K562 (cell line): ENCODE data around the gene SNAPC3. TPM values are rescaled to one million over a fixed set of nuclear protein-coding genes. Genes with fewer than 3 reads are reported as not detected.

Source experiments
- ARID3A ChIP-seq: IDR thresholded peaks from 2 replicates; pipeline ENCODE4 v1.6.1; 2012; ENCODE audit warnings: low read depth, low read length, improper control_type of control experiment, borderline replicate concordance
- ATF1 ChIP-seq, 2 experiments: fragments of 450-650 bp in 1 of 2; IDR thresholded peaks; 2 replicates each; pipeline ENCODE4 v1.6.1; 2016; ENCODE audit warnings: missing compliant biosample characterization in 1 of 2, missing genetic modification characterization in 1 of 2
- PHF8 ChIP-seq: fragments of 200-600 bp; sonication (generic); IDR thresholded peaks from 2 replicates; pipeline ENCODE4 v1.6.1; 2012; ENCODE audit warnings: mixed run types, mild to moderate bottlenecking, inconsistent platforms, low read length, moderate library complexity, borderline replicate concordance
- RCOR1 ChIP-seq, 2 experiments: IDR thresholded peaks; 2 replicates each; pipeline ENCODE4 v1.6.1; 2012; ENCODE audit warnings: low read depth in 2 of 2, low read length in 2 of 2, borderline replicate concordance in 1 of 2, improper control_type of control experiment in 1 of 2
- SAP30 ChIP-seq: fragments of 200-600 bp; sonication (generic); IDR thresholded peaks from 2 replicates; pipeline ENCODE4 v1.6.1; 2012; ENCODE audit warnings: borderline replicate concordance, low read depth, mild to moderate bottlenecking, moderate library complexity, low read length, control low read depth, inconsistent platforms; ENCODE audit not compliant: insufficient read depth, poor library complexity, severe bottlenecking
- TRIM24 ChIP-seq, 2 experiments: fragments of 450-650 bp; IDR thresholded peaks; 2 replicates each; pipeline ENCODE4 v1.6.1; 2016
- ZNF41 ChIP-seq: fragments of 250-450 bp; sonication (Bioruptor Pico); conservative IDR thresholded peaks from 2 replicates; pipeline ENCODE4 v1.4.0; 2020; ENCODE audit warnings: mild to moderate bottlenecking
- polyA plus RNA-seq, 8 experiments: library from polyadenylated mRNA; depleted of rRNA in 4 of 8; stranded (reverse) in 5 of 8; unstranded in 3 of 8; fragments of >200 nt; fragmentation: Nextera tagmentation in 2 of 8; fragmentation: Illumina TruSeq in 1 of 8; extraction: Ambion mirVana in 2 of 8; extraction: Trizol in 1 of 8; gene quantifications; 2 replicates each; pipeline versions ENCODE4 v1.2.1 to v1.2.3, GENCODE V29; 2011 to 2014; ENCODE audit warnings: inconsistent platforms in 1 of 8, missing spikeins in 1 of 8
- total RNA-seq, 7 experiments: library from RNA; depleted of rRNA in 6 of 7; stranded (reverse); fragments of >200 nt in 6 of 7; fragmentation: Illumina TruSeq in 2 of 7; extraction: Trizol in 2 of 7; gene quantifications; 2 replicates each; pipeline versions ENCODE4 v1.2.1 to v1.2.3, GENCODE V29; 2011 to 2021; ENCODE audit warnings: low replicate concordance in 1 of 7
- TF ChIP-seq, protein P1 (sequence below): IDR thresholded peaks from 3 replicates; pipeline ENCODE4 v1.6.1; 2011; ENCODE audit warnings: borderline replicate concordance, mild to moderate bottlenecking, moderate library complexity; ENCODE audit not compliant: insufficient read length; ENCODE audit errors: extremely low read depth

SNAPC3 gene
- total and polyA plus RNA-seq, 9 of the 15 experiments (the other 6 are each of a cell fraction or from before 2014, with no cell fraction given) = 2.3 to 38.9 (median 19.8) TPM

DNA sequence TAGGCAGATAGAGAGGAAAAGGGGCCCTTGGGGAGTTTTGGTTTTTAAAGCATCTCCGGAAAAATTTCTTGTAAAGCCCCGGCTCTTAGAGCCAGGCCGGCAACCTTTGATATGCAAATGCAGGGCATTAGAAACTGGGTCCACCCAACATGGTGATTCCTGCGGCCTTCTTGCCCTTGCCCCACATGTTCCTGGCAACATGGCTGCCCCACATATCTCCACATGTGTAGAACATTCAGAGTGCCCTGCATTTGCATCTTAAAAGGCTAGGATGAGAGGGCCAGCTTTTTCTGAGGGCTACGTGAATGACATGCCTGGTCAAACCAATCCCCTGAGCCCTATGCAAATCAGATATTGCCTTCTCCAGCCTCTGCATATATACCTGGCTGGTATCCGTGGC is 5.0 kb upstream of the SNAPC3 start (continued):
- TF ChIP-seq, protein P1, sequence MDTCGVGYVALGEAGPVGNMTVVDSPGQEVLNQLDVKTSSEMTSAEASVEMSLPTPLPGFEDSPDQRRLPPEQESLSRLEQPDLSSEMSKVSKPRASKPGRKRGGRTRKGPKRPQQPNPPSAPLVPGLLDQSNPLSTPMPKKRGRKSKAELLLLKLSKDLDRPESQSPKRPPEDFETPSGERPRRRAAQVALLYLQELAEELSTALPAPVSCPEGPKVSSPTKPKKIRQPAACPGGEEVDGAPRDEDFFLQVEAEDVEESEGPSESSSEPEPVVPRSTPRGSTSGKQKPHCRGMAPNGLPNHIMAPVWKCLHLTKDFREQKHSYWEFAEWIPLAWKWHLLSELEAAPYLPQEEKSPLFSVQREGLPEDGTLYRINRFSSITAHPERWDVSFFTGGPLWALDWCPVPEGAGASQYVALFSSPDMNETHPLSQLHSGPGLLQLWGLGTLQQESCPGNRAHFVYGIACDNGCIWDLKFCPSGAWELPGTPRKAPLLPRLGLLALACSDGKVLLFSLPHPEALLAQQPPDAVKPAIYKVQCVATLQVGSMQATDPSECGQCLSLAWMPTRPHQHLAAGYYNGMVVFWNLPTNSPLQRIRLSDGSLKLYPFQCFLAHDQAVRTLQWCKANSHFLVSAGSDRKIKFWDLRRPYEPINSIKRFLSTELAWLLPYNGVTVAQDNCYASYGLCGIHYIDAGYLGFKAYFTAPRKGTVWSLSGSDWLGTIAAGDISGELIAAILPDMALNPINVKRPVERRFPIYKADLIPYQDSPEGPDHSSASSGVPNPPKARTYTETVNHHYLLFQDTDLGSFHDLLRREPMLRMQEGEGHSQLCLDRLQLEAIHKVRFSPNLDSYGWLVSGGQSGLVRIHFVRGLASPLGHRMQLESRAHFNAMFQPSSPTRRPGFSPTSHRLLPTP = no peak
- TF ChIP-seq SAP30 (no peak), ZNF41 (CRISPR knock-in tag) (no peak), TRIM24 (IDR thresholded peaks at IDR 0.05) (no peak), PHF8 (no peak), ATF1 (CRISPR knock-in tag; IDR thresholded peaks at IDR 0.05) (no peak), ATF1 (tag; IDR thresholded peaks at IDR 0.05) (no peak), ARID3A (no peak), RCOR1 (IDR thresholded peaks at IDR 0.05; ENCODE audit: borderline replicate concordance in 1 of 2, low read depth in 2 of 2, low read length in 2 of 2) (no peak)
